SHP77 (cell line): ENCODE data around the gene NME3.

ENCODE experiments used
- DNase-seq, 2 experiments: peaks; one replicate each; lab custom pipeline; 2025; lab: John Stamatoyannopoulos, UW

NME3 gene

GRCh38 chr16:1768767-1769401 is 2.5 kb downstream of the NME3 start:
- DNase-seq, result no peak

DNA sequence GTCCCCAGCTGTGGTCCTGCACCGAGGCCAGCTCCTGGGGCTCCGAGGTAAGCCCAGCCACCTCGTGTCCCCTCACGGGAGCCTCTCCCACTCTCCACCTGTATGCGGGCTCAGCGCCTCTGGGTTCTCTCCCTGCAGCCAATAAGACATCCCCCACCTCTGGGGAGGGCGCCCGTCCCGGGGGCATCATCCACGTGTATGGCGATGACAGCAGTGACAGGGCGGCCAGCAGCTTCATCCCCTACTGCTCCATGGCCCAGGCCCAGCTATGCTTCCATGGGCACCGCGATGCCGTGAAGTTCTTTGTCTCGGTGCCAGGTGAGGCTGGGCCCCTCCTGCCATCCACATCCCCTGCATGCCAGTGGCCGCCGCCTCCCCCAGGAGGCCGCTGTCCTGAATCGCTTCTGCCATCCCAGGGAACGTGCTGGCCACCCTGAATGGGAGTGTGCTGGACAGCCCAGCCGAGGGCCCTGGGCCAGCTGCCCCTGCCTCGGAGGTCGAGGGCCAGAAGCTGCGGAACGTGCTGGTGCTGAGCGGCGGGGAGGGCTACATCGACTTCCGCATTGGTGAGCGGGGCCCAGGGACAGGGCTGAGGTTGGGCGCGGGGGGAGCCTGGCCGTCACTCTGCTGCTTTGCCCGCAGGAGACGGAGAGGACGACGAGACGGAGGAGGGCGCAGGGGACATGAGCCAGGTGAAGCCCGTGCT is 3.1 kb downstream of the NME3 start:
- DNase-seq, result no peak

DNA sequence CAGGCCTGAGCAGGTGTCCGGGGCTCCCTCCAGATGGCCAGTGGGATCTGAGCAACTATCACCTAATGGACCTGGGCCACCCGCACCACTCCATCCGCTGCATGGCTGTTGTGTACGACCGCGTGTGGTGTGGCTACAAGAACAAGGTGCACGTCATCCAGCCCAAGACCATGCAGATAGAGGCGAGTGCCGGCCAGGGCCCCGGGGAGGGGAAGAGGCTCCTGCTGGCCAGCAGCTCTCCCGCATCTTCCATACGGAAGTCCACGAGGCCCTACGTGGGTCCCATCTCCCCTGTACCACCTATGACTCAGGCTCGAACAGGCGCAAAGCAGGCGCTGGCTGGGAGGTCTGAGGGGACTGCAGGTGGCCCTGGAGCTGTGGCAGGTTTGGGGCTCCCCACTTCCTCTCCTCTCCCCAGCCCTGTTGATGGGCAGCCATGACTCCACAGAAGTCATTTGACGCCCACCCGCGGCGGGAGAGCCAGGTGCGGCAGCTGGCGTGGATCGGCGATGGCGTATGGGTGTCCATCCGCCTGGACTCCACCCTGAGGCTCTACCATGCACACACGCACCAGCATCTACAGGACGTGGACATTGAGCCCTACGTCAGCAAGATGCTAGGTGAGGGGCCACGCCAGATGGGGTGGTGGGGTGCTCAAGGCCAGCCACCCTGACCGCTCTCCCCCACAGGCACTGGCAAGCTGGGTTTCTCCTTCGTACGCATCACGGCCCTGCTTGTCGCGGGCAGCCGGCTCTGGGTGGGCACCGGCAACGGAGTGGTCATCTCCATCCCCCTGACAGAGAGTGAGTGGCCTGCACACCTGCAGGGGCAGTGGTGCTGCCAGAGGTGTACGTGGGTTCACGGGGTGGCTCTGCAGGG is 4.0 kb downstream of the NME3 start:
- DNase-seq, result no peak

DNA sequence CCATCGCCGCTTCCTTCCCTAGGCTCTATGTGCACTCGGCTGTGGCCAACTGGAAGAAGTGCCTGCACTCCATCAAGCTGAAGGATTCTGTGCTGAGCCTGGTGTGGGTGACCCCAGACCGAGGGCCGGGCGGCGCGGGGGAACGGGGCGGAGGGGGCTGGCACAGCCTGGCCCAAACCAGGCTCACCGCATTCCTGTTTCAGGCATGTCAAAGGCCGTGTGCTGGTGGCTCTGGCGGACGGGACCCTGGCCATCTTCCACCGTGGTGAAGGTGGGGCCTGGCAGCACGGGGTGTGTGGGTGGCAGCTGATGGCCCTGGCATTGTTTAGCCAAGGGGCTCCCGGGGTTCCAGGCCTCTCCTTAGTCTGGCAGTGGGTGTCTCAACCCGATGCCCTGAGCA is 4.6 kb downstream of the NME3 start:
- DNase-seq, result no peak

DNA sequence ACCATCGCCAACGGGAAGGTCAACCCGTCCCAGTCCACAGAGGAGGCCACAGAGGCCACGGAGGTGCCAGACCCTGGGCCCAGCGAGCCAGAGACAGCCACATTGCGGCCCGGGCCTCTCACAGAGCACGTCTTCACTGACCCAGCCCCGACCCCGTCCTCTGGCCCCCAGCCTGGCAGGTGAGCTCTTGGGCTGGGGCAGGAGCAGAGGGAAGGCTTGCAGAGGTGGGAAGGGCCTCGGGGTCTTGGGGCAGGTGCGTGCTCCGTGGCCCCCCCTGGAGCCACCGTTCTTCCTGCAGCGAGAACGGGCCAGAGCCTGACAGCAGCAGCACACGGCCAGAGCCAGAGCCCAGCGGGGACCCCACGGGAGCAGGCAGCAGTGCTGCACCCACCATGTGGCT is 5.1 kb downstream of the NME3 start:
- no peak for DNase-seq

DNA sequence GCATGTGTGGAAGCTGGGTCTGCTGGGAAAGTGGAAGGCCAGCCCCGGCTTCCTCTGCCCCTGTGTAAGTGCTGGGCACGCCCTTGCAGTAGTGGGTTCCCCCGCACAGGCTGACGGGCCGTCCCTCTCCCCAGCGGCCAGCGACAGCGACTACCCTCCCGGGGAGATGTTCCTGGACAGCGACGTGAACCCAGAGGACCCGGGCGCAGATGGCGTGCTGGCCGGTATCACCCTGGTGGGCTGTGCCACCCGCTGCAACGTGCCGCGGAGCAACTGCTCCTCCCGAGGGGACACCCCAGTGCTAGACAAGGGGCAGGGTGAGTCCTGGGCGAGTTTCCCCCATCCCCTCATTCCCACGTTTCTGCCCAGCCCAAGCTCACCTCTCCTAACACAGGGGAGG is 5.5 kb downstream of the NME3 start:
- no peak for DNase-seq

GRCh38 chr16:1764971-1765370 is 6.4 kb downstream of the NME3 start:
- DNase-seq, result no peak

DNA sequence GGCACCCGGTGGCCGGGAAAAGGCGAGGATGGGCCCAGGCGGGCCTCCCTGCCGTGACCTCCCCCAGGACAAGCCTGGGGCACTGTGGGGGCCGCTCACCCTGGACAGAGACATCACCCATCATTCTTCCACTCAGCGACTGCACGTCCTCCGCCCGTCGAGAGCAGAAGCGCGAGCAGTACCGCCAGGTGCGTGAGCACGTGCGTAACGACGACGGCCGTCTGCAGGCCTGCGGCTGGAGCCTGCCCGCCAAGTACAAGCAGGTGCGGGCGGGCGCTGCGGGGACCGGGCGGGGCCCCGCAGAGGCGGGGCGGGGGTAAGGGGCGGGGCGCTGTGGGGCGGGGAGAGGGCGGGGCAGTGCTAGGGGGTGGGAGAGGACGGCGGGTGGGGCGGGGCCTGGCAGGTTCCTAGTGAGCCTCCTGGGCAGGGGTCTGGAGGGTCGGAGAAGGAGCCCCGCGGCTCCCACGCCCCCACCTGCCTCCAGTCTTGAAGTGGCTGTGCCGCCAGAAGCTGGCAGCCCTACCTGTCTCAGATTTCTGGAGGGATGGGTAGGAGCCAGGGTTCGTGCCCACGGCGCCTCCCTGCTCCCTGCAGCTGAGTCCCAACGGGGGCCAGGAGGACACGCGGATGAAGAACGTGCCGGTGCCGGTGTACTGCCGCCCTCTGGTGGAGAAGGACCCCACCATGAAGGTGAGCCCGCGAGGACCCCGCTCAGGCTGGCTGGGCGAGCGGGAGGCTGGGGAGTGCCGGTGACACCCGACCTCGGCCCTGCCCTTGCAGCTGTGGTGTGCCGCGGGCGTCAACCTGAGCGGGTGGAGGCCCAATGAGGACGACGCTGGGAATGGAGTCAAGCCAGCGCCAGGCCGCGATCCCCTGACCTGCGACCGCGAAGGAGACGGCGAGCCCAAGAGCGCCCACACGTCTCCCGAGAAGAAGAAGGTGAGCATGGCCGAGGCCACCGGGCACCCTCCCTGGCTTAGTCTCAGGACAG is 7.5 kb downstream of the NME3 start:
- no peak for DNase-seq

GRCh38 chr16:1762879-1763520 is 8.3 kb downstream of the NME3 start:
- DNase-seq, result no peak

- DNase-seq, result no peak
Measured at GRCh38 chr16:1762196-1762878, 9.0 kb downstream of the NME3 start.

DNA sequence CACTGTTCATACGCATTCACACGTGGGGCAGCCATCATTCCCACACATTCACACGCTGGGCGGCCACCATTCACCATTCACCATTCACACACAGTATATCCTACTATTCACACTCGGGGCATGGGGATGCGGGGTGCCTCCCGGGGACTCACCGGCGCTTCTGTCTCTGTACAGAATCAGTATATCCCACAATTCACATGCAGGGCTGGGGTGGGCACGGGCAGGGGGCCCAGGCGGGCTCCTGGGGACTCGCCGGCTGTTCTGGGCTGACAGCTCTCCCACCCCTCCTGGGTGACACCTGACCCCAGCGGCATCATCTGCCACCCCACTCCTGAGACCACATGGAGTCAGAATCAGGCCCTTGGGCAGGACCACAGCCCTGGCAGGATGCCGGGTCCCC is 9.6 kb downstream of the NME3 start:
- no peak for DNase-seq

DNA sequence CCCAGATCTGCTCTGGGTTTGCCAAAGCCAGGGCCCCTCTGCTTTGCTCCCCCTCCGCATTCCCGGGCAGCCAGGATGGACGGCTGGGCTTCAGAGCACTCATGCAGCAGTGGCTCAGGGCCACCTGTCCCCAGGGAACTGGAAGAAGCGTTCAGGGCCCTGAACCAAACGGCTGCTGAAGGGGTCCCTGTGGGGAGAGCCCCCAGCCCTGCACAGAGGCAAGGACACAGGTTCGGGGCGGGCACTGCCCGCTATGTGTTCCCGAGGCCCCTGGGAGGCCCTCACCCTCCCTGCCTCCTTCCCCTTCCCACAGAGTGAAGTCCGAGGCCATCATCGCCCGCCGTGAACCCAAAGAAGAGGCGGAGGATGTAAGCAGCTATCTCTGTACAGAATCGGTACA is 10.4 kb downstream of the NME3 start:
- no peak for DNase-seq

GRCh38 chr16:1759511-1759910 is 11.8 kb downstream of the NME3 start:
- DNase-seq, result no peak

DNA sequence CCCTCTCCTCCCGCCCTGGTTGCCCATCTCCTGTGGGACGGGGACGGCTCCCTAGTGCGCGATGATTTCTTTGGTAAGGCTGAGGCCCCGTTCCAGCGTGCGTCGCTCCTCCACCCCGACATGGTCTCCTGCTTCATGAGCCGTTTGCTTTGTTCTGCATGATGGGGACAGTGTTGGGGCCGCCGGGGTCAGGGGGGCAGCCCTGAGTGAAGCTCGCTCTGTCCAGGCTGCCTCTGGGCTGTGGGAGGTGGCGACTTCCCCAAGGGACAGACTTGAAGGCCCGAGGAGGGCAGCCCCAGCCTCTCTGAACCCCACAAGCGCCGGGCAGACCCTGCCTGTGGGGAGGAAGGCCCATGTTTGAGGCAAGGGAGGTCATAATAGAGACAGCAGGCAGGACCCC is 12.4 kb downstream of the NME3 start:
- DNase-seq, result no peak

DNA sequence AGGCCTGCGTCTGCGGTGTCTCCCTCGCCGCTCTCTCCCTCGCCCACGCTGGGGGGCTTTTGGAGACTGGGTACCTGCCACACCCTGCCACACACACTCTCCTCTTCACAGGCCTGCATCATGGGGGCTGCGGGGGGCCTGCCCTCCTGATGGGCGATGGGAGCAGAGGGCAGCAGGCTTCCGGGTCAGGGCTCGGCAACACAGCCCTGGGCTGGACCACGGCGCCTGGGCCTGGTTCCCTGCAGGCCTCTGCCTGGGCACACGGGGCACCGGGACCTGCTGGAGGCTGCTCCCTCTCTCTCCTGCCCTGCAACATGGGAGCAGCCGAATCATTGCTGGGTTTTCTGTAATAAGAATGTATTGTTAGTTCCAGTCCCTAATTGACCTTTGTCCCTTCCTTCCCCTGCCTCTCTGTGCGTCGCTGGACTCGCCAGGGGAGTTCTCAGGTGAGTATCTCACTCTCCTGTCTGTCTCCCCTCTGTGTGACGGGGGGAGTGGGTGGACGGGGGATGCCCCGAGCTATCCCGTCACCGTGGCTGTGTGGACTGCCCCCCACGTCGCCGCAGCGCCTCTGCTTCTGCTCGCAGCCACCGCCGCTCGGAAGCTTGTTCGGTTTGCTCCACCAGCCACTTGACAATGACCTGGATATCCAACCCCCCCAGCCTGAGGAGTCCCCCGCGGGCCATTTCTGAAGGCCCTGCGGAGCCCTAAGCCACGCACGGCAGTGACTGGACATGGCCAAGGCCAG is 13.5 kb downstream of the NME3 start:
- no peak for DNase-seq

GRCh38 chr16:1754204-1754603 is 17.1 kb downstream of the NME3 start:
- no peak for DNase-seq

DNA sequence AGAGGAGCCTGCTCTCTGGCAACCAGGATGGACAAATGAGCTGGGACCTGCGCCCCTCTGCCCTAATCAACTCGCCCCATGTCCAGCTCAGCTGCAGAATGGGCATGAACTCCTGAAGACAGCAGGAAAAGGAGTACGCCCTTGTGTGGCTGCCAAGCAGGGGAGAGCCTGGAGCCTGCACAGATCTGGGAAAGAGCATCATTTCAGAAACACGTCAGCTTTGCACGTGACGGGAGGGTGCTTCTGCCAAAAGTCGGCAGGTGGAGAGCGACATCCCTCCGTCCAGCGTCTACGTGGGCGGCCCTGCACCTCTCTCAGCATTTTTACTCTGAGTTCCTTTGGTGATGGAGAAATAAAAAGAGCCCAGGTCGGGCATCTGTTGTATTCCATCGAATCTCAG is 18.5 kb downstream of the NME3 start:
- DNase-seq, result no peak

DNA sequence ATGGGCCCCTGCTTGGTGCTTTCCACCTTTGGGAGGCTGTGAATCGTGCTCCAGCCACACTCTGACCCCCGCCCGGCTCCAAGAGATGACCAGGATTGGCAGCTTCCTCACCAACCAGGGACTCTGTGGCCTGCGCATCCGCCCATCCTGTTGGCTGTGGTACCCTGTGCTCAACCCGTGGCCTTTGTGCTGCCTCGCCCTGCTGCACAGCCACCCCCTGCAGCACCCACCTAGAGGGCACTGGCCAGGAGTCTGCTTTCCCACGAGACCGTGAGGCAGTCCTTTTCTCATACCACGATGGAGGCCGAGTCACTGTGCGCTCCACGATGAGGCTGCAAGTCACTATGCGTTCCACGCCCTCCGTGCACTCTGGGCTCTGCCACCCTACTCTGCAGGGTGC is 19.4 kb downstream of the NME3 start:
- DNase-seq, result no peak

DNA sequence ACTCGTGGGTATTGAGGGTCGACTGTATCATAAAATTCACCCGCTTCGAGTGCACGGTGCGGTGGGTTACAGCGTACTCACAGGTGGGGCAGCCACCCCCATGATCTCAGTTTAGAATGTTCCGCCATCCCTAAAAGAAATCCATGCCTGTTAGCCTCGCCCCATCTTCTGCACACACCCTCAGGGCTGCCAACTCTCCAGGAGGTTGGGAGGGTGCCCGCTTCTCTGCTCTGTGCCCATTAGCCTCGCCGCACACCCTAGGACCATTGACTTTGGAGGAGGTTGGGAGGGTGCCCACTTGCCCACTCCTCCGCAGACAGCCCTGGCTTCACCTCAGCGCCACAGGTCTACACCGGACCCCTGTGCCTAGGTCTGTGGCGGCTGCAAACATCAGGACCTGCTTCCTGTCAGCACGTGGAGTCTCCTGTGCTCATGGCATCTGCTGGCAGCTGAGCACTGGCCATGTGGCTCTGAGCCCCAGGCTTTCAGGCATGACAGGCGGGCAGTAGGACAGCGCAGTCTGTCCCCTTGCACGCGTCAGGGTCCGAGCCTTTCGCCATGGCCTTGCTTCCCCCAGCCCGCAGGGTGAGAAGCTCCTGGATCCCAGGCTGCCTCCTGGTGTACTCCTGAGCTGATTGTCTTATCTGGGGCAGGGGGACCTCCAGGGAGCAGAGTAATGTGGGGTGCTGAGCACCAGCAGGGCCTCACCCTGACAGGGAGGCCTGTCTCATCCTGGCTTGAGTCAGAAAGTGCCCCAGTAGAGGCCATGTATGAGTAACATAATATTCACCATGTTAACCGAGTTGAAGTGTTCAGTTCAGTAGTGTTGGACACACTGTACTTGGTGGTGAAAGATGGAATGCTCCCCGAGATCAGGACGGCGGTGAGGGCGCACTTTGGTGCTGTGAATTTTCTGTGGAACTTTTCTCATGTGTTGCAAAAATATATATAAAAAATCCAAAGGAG is 21.9 kb downstream of the NME3 start:
- no peak for DNase-seq
